ENCODE results near the gene CDKN2B.

Gene CDKN2B

GRCh38 chr9:22041344-22041743 lies 32.2 kb upstream of the CDKN2B start:
- no peak for TF ChIP-seq GATA2 (IDR thresholded peaks at IDR 0.05; ENCODE audit: low read depth, low read length)

GRCh38 chr9:22040760-22041159 lies 31.7 kb upstream of the CDKN2B start:
- TF ChIP-seq GATA2 (IDR thresholded peaks at IDR 0.05; ENCODE audit: low read depth, low read length) (no peak), GATA3 (IDR thresholded peaks at IDR 0.05; ENCODE audit: low read depth, low read length) (no peak)

DNA sequence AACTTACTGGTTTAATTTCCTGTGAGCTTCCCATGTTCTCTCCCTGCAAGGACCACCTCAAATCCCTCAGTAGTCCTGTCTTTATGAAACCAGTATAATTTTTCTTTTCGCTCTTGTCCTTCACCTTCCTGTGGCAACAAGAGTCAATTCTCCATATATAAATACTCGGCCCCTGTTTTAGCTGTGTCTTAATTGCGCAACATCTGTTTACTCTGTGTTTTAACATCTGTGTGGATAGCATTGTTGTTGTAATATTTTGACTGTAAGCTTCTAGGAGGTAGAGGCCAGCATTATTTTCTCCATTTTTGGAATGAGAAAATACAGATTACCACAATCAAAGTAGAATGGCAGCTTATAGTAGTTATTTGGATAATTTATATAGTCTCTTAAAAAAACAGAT lies 30.2 kb upstream of the CDKN2B start:
- TF ChIP-seq GATA3 (IDR thresholded peaks at IDR 0.05; ENCODE audit: low read depth, low read length) = no peak
- TF ChIP-seq GATA2 (IDR thresholded peaks at IDR 0.05; ENCODE audit: low read depth, low read length) = no peak

DNA sequence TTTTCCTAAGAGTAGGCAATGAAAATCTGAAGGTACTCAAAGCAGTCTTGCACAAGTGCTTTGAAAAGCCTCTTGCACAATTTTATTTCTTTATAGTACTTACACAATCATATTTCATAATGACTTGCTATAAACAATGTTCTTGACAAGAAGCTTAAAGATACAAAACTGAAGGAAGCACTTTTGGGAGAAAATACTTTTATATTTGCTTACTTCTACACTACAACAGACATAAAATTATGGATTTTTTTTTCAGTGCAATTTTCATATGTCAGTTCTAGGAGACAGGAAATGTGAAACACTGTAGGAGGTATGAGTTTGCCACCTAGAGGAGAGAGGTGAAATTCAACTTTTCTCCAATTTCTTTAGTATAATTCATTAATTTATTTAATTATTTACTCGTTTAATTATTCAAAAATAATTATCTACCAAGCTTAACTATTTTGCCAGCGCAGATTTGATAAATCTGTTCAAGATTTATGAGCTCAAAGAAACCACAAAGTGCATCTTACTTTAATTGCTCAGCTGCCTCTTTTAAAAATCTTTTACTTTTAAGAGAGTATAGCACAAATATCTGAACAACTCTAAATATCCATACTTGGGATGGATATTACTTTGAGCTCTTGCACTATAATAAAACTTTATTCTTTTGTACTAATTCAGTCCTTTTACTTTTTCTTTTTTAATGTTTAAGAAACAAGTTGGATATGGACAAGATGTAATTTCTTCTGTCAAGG lies 29.0 kb upstream of the CDKN2B start:
- no peak for TF ChIP-seq GATA2 (IDR thresholded peaks at IDR 0.05; ENCODE audit: low read depth, low read length)
- TF ChIP-seq GATA3 (IDR thresholded peaks at IDR 0.05; ENCODE audit: low read depth, low read length) = no peak

- TF ChIP-seq GATA2 (IDR thresholded peaks at IDR 0.05; ENCODE audit: low read depth, low read length) = no peak
- no peak for TF ChIP-seq GATA3 (IDR thresholded peaks at IDR 0.05; ENCODE audit: low read depth, low read length)
These were observed 27.9 kb upstream of the CDKN2B start for GRCh38 chr9:22036866-22037626.

GRCh38 chr9:22035591-22036011 lies 26.5 kb upstream of the CDKN2B start:
- TF ChIP-seq GATA3 (IDR thresholded peaks at IDR 0.05; ENCODE audit: low read depth, low read length) (no peak), GATA2 (IDR thresholded peaks at IDR 0.05; ENCODE audit: low read depth, low read length) (no peak)

DNA sequence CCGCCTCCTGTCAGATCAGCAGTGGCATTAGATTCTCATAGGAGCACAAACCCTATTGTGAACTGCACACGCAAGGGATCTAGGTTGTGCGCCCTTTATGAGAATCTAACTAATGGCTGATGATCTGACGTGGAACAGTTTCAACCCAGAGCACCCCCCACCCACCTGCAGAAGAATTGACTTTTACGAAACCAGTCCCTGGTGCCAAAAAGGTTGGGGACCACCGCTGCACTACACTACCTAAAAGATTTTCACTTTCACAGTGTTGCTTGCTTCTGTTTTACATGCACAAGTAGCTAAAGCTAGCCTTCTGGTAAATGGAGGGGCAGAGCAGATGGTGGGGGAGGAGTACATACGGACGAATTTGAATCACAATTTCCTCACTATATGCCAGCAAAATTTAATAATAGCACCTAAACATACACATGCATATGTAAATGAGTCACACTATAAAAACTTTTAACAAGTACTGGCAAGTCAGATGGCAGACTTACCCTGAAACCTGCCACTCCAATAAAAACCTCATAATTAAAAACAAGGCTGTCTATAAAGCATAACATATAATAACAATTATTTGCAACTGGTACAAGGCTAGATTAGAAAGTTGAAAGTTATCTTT lies 24.0 kb upstream of the CDKN2B start:
- no peak for TF ChIP-seq GATA2 (IDR thresholded peaks at IDR 0.05; ENCODE audit: low read depth, low read length)
- TF ChIP-seq GATA3 (IDR thresholded peaks at IDR 0.05; ENCODE audit: low read depth, low read length) = no peak

- TF ChIP-seq GATA2 (IDR thresholded peaks at IDR 0.05; ENCODE audit: low read depth, low read length) (no peak), GATA3 (IDR thresholded peaks at IDR 0.05; ENCODE audit: low read depth, low read length) (no peak)
These were observed 22.7 kb upstream of the CDKN2B start for GRCh38 chr9:22031655-22032411.

DNA sequence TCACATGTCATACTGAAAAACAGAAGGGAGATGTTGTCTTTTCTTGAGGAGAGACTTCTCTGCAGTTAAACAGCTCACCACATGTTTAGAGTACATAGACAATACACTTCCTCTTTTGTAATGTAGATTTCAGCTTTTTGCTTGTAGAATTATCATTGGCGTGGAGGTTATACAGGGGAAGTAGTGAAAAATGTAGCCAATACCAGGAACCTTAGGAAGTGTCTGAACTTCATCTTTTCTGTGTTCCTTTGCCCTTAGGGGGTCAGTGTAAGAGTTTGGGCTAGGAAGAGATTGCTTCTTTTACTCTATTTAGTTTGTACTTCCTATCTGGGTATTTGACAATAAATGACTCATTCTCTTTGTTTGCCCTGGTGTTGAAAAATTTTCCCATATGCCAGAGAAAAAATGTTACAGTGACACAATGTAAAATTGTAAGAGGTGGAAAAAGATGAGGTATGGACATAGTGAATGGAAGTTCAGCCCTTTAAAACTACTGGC lies 21.0 kb upstream of the CDKN2B start:
- TF ChIP-seq GATA2 (IDR thresholded peaks at IDR 0.05; ENCODE audit: low read depth, low read length) (no peak), GATA3 (IDR thresholded peaks at IDR 0.05; ENCODE audit: low read depth, low read length) (no peak)

DNA sequence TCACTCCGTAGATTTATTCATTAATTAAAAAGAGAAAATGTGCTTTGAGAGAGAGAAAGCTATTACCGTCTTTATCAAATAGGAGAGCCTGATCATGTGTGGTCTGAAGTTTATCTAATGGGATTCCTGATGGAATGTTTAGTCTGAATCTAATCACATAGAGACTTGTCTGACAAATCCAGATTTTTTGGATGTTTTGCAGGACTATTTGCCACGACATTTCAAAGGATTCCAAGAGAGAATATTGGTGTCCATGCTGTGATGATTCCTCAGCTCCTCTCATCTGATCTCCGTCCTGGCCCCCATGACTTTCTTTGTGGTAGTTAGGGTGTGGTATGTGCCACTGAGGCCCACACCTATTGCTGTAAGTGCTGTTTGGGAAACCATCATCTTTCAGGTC lies 20.1 kb upstream of the CDKN2B start:
- TF ChIP-seq GATA2 (IDR thresholded peaks at IDR 0.05; ENCODE audit: low read depth, low read length) (no peak), GATA3 (IDR thresholded peaks at IDR 0.05; ENCODE audit: low read depth, low read length) (no peak)

- TF ChIP-seq GATA2 (IDR thresholded peaks at IDR 0.05; ENCODE audit: low read depth, low read length) (no peak), GATA3 (IDR thresholded peaks at IDR 0.05; ENCODE audit: low read depth, low read length) (no peak)
These were observed 19.3 kb upstream of the CDKN2B start for GRCh38 chr9:22028394-22028793.

GRCh38 chr9:22026696-22027095 lies 17.6 kb upstream of the CDKN2B start:
- TF ChIP-seq GATA3 (IDR thresholded peaks at IDR 0.05; ENCODE audit: low read depth, low read length) = no peak
- no peak for TF ChIP-seq GATA2 (IDR thresholded peaks at IDR 0.05; ENCODE audit: low read depth, low read length)

- no peak for TF ChIP-seq GATA2 (IDR thresholded peaks at IDR 0.05; ENCODE audit: low read depth, low read length)
- no peak for TF ChIP-seq GATA3 (IDR thresholded peaks at IDR 0.05; ENCODE audit: low read depth, low read length)
These were observed 13.3 kb upstream of the CDKN2B start for GRCh38 chr9:22022396-22022795.
